Uterus (tissue), 4 donors: ENCODE measurements around the gene CMTR1. TPM values are rescaled to one million over a fixed set of nuclear protein-coding genes. Genes with fewer than 3 reads are reported as not detected.

Experiments used
- DNase-seq, 2 donors: peaks; one replicate each; pipeline ENCODE4 v3.0.0-alpha.2; 2019 to 2020
- H3K27ac ChIP-seq, 2 donors: fragments of 200-600 bp; sonication (generic); 1 replicate in 1 of 2; 2 replicates in 1 of 2; pipeline ENCODE4 v1.5.1; 2016 to 2018
- H3K27me3 ChIP-seq, 2 donors: fragments of 200-600 bp; sonication (generic); one replicate each; pipeline ENCODE4 v1.5.1; 2018 to 2019; ENCODE audit warnings: control low read depth in 1 of 2
- H3K36me3 ChIP-seq, 2 donors: fragments of 200-600 bp; sonication (generic); one replicate each; pipeline ENCODE4 v1.5.1; 2019; ENCODE audit warnings: control low read depth in 1 of 2
- H3K4me1 ChIP-seq, 2 donors: fragments of 200-600 bp; sonication (generic); one replicate each; pipeline ENCODE4 v1.5.1; 2018 to 2019; ENCODE audit warnings: control low read depth in 1 of 2
- H3K4me3 ChIP-seq, 2 donors: fragments of 200-600 bp; sonication (generic); 1 replicate in 1 of 2; 2 replicates in 1 of 2; pipeline ENCODE4 v1.5.1; 2018 to 2019; ENCODE audit warnings: mild to moderate bottlenecking in 1 of 2
- H3K9me3 ChIP-seq, 2 donors: fragments of 200-600 bp; sonication (generic); one replicate each; pipeline ENCODE4 v1.5.1; 2019; ENCODE audit warnings: control low read depth in 1 of 2
- CTCF ChIP-seq, 4 experiments: fragments of 200-600 bp in 2 of 4; fragments of 450-650 bp in 2 of 4; sonication (generic) in 2 of 4; IDR thresholded peaks; one replicate each; pipeline ENCODE4 v1.5.1; 2016 to 2019; ENCODE audit warnings: antibody characterized with exemption in 4 of 4, mild to moderate bottlenecking in 2 of 4, moderate library complexity in 1 of 4
- POLR2A ChIP-seq, 2 donors: fragments of 450-650 bp; IDR thresholded peaks; one replicate each; pipeline ENCODE4 v1.6.1; 2016; ENCODE audit warnings: antibody characterized with exemption in 2 of 2, mild to moderate bottlenecking in 1 of 2, moderate library complexity in 1 of 2
- intact Hi-C: fragments of 100-400 bp; cut with DNase I; formaldehyde crosslinking; loops from one replicate; pipeline ENCODE4 v1.15.1; 2023; ENCODE audit warnings: low total_unique reads
- total RNA-seq, 4 donors: library from RNA; depleted of rRNA in 3 of 4; stranded (reverse); fragments of >200 nt in 3 of 4; gene quantifications; one replicate each; pipeline versions ENCODE4 v1.1.0 to v1.2.4, GENCODE V29; 2014 to 2023
- donor health status: DM: yes; HTN: yes; CAD: no.

Gene CMTR1
- total RNA-seq, 4 donors from 2014 or later, result 5.9 to 54.9 (median 31.0) TPM

- Histone ChIP-seq H3K4me1 (no peaks in the 10 kb centered on the region), H3K4me3 (no peak overlapping the region), H3K27me3 (no peaks in the 10 kb centered on the region), H3K36me3 (no peaks in the 10 kb centered on the region), H3K9me3 (no peaks in the 10 kb centered on the region), H3K27ac (no peak overlapping the region)
- no peak for DNase-seq
- TF ChIP-seq CTCF (IDR thresholded peaks at IDR 0.05), result no peak
- intact Hi-C loops, result no loop called here
Measured at GRCh38 chr6:37517411-37517812, 84.4 kb downstream of the CMTR1 start.

- H3K27me3 ChIP-seq, result no peaks in the 10 kb centered on the region
- TF ChIP-seq CTCF (IDR thresholded peaks at IDR 0.05) (no peak), POLR2A (IDR thresholded peaks at IDR 0.05) (no peak)
- no peaks in the 10 kb centered on the region for H3K36me3 ChIP-seq
- H3K9me3 ChIP-seq, result no peaks in the 10 kb centered on the region
- H3K27ac ChIP-seq, result no peak overlapping the region
- intact Hi-C loops, result no loop called here
- H3K4me1 ChIP-seq, result no peaks in the 10 kb centered on the region
- H3K4me3 ChIP-seq, result no peak overlapping the region
- DNase-seq, result no peak
Measured at GRCh38 chr6:37518116-37518515, 85.1 kb downstream of the CMTR1 start.

DNA sequence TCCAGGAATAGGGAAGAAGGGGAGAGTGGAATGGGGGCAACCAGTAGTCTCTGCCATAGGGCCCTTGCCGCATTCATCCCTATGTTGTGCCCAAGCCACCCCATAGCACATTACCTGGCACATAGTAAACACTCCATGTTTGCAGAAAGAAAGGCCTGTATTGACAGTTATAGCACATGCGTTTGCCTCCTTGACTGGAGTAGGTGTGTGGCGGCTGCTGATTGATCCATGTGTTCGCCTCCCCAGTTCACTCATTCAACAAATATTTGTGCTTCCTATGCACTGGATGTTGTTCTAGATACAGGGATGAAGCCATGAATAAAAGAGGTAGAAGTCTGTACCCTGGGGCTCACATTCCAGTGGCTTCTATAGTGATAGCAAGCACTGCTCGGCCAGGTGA lies 86.4 kb downstream of the CMTR1 start:
- Histone ChIP-seq H3K27ac (no peak overlapping the region), H3K27me3 (no peaks in the 10 kb centered on the region), H3K9me3 (no peaks in the 10 kb centered on the region), H3K4me1 (no peaks in the 10 kb centered on the region), H3K4me3 (no peak overlapping the region), H3K36me3 (no peaks in the 10 kb centered on the region)
- intact Hi-C loops, result no loop called here
- TF ChIP-seq CTCF (IDR thresholded peaks at IDR 0.05) (no peak), POLR2A (IDR thresholded peaks at IDR 0.05) (no peak)
- DNase-seq, result no peak

DNA sequence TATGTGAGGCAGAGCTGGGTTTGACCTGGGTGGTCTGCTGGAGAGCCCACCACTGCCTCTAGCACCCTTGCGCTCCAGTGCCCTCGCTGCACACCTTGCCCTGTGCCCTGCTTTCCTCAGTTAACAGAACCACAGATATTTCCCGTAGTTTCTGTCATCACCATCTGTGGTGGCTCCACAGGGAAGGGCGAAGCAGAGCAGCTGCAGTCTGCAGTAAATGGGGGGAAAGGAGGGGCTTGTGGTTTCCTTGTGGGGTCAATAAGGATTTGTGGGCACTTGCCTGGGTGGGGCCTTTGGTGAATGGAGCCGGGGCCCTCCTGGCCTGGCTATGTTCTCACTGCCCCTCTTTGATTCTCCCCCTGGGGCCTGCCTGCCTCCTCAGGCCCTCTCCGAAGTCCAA lies 87.9 kb downstream of the CMTR1 start:
- intact Hi-C loops, result no loop called here
- TF ChIP-seq CTCF (IDR thresholded peaks at IDR 0.05) (no peak), POLR2A (IDR thresholded peaks at IDR 0.05) (no peak)

GRCh38 chr6:37521674-37522073 lies 88.7 kb downstream of the CMTR1 start:
- Histone ChIP-seq H3K4me3 (no peak overlapping the region), H3K27me3 (no peaks in the 10 kb centered on the region), H3K9me3 (no peaks in the 10 kb centered on the region), H3K27ac (no peak overlapping the region), H3K4me1 (no peaks in the 10 kb centered on the region), H3K36me3 (no peaks in the 10 kb centered on the region)
- DNase-seq, result no peak
- intact Hi-C loops, result no loop called here
- TF ChIP-seq CTCF (IDR thresholded peaks at IDR 0.05), result no peak
- TF ChIP-seq POLR2A (IDR thresholded peaks at IDR 0.05), result no peak

More for the DNA sequence above, 87.9 kb downstream of the CMTR1 start:
- no peak overlapping the region for H3K4me3 ChIP-seq
- H3K36me3 ChIP-seq, result no peaks in the 10 kb centered on the region
- no peak overlapping the region for H3K27ac ChIP-seq
- H3K4me1 ChIP-seq, result no peaks in the 10 kb centered on the region
- DNase-seq, result no peak
- H3K27me3 ChIP-seq, result no peaks in the 10 kb centered on the region
- no peaks in the 10 kb centered on the region for H3K9me3 ChIP-seq
